Measurements from ENCODE around the gene CLBA1.

DNA sequence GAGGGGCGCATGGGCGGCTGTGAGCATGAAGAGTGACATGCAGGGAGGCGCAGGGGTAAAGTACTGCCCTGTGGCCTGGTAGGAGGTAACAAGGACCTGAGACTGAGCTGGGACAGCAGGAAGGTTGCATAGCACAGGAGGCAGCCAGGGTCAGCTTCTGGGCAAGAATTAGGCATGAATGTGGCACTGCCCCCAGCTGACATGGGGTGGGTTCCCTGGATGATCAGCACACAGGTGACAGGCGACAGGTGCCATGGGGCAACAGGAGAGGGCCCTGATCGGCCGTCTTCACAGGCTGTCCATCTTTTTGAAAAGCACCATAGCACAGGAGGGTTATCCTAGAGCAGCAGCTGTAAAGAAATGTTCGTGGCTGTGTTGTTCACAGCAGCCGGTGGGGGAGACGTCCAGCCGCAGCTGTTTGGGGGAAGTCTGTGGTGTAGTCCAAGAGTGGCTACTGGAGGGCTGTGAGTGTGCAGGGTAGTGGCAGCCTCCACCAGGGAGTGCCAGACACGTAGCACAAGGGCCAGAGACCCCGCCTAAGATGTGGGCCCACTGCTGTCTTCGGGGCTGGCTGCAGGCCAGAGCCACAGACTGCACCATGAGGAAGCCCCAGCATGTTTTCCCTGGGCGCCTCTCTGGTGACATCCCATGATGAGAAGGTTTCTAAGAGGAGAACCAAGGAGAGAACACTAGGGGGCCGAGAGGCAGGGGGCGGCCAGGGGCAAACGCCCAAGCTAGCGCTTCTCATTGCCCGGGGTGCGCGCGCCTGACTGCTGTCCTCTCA, 8.4 kb downstream of the CLBA1 start:
- TF ChIP-seq CTCF (IDR thresholded peaks at IDR 0.05 in 4 of 5, conservative IDR thresholded peaks at IDR 0.05 in 1 of 5) (no peak), POLR2A (IDR thresholded peaks at IDR 0.05) (no peak)

All from gastrocnemius medialis (tissue), 4 donors.